Sigmoid colon (tissue), 7 donors: ENCODE measurements around the gene STAP2. TPM values are rescaled to one million over a fixed set of nuclear protein-coding genes. Genes with fewer than 3 reads are reported as not detected.
"Not testable (repeated sequence)": the region's sequence is repeated elsewhere in the genome, so short reads cannot be mapped to it uniquely, and the experiment has no call there.

Source experiments
- DNase-seq: peaks from one replicate; pipeline ENCODE4 v3.0.0-alpha.2; 2019
- H3K27ac ChIP-seq, 4 donors: fragments of 200-600 bp; sonication (generic); one replicate each; pipeline ENCODE4 v1.5.1; 2016 to 2019; ENCODE audit warnings: mild to moderate bottlenecking in 1 of 4
- H3K27me3 ChIP-seq, 3 donors: fragments of 200-600 bp; sonication (generic); one replicate each; pipeline ENCODE4 v1.5.1; 2019; ENCODE audit warnings: mild to moderate bottlenecking in 1 of 3
- H3K36me3 ChIP-seq, 4 donors: fragments of 200-600 bp; sonication (generic); one replicate each; pipeline ENCODE4 v1.5.1; 2016 to 2019
- H3K4me1 ChIP-seq, 4 donors: fragments of 200-600 bp; sonication (generic); one replicate each; pipeline ENCODE4 v1.5.1; 2017 to 2019
- H3K4me3 ChIP-seq, 4 donors: fragments of 200-600 bp; sonication (generic); one replicate each; pipeline ENCODE4 v1.5.1; 2017 to 2019; ENCODE audit warnings: mild to moderate bottlenecking in 2 of 4, moderate library complexity in 1 of 4
- H3K9me3 ChIP-seq, 4 donors: fragments of 200-600 bp in 3 of 4; sonication (generic) in 3 of 4; one replicate each; pipeline versions ENCODE4 v1.5.1 to v1.6.1; 2013 to 2019
- CTCF ChIP-seq, 4 experiments: fragments of 450-650 bp in 3 of 4; fragments of 200-600 bp in 1 of 4; IDR thresholded peaks; one replicate each; pipeline ENCODE4 v1.5.1; 2016 to 2019; ENCODE audit warnings: antibody characterized with exemption in 4 of 4, mild to moderate bottlenecking in 3 of 4, moderate library complexity in 2 of 4
- EP300 ChIP-seq, 4 donors: sonication (generic); formaldehyde crosslinking; IDR thresholded peaks; one replicate each; pipeline ENCODE4 v1.6.1; 2017; ENCODE audit warnings: antibody characterized with exemption in 4 of 4
- POLR2A ChIP-seq, 2 donors: fragments of 450-650 bp; IDR thresholded peaks; one replicate each; pipeline ENCODE4 v1.6.1; 2016; ENCODE audit warnings: antibody characterized with exemption in 2 of 2, mild to moderate bottlenecking in 2 of 2, moderate library complexity in 2 of 2
- POLR2AphosphoS5 ChIP-seq, 4 donors: sonication (generic); formaldehyde crosslinking; IDR thresholded peaks; one replicate each; pipeline ENCODE4 v1.6.1; 2017; ENCODE audit warnings: antibody characterized with exemption in 4 of 4
- WGBS, 2 donors: extraction: QIAGEN DNeasy Blood & Tissue Kit; methylation state at CpG; one replicate each; pipeline ENCODE4 v1.1.7; 2013; 5-methylcytosine and 5-hydroxymethylcytosine counted together
- intact Hi-C: fragments of 100-400 bp; cut with DNase I; formaldehyde crosslinking; loops from one replicate; pipeline ENCODE4 v1.15.1; 2023
- polyA plus RNA-seq, 3 donors: library from polyadenylated mRNA; stranded (reverse); fragments of 200-250 nt; gene quantifications; one replicate each; pipeline ENCODE4 v1.2.3, GENCODE V29; 2013
- total RNA-seq, 4 donors: library from RNA; depleted of rRNA; stranded (reverse); fragments of >200 nt; gene quantifications; one replicate each; pipeline ENCODE4 v1.1.0, GENCODE V29; 2016
- donor health status: healthy with polysubstance abuse.
- donor health status: Bipolar disorder and iron deficiency.
- donor health status: healthy.

The STAP2 gene
- total and polyA plus RNA-seq, 7 donors = 0.99 to 313 (median 5.5) TPM

- no peak overlapping the region for H3K4me3 ChIP-seq
- no peaks in the 10 kb centered on the region for H3K27me3 ChIP-seq
- intact Hi-C loops = no loop called here
- DNase-seq = no peak
- 96% methylated on average over 9 of the region's 9 CpGs for WGBS, 2 donors
- no peaks in the 10 kb centered on the region for H3K4me1 ChIP-seq
- TF ChIP-seq POLR2A (IDR thresholded peaks at IDR 0.05) (no peak), POLR2AphosphoS5 (IDR thresholded peaks at IDR 0.05) (no peak), EP300 (IDR thresholded peaks at IDR 0.05) (no peak), CTCF (IDR thresholded peaks at IDR 0.05) (no peak)
- no peaks in the 10 kb centered on the region for H3K9me3 ChIP-seq
- H3K36me3 ChIP-seq = peaks cover 0 to 34% (median 2%) of the 10 kb centered on the region in 4 donors
- no peak overlapping the region for H3K27ac ChIP-seq
Measured at GRCh38 chr19:4350726-4351125, 12.1 kb upstream of the STAP2 start.

GRCh38 chr19:4350111-4350510, 11.5 kb upstream of the STAP2 start:
- no peak for DNase-seq
- no peak overlapping the region for H3K4me3 ChIP-seq
- TF ChIP-seq POLR2AphosphoS5 (IDR thresholded peaks at IDR 0.05) (no peak), EP300 (IDR thresholded peaks at IDR 0.05) (no peak), CTCF (IDR thresholded peaks at IDR 0.05) (no peak), POLR2A (IDR thresholded peaks at IDR 0.05) (no peak)
- intact Hi-C loops = no loop called here
- no peaks in the 10 kb centered on the region for H3K4me1 ChIP-seq
- no peaks in the 10 kb centered on the region for H3K9me3 ChIP-seq
- no peaks in the 10 kb centered on the region for H3K27me3 ChIP-seq
- 88 to 96% methylated on average over 8 of the region's 8 CpGs for WGBS, 2 donors
- H3K36me3 ChIP-seq = peaks cover 0 to 36% (median 2%) of the 10 kb centered on the region in 4 donors
- no peak overlapping the region for H3K27ac ChIP-seq

GRCh38 chr19:4349225-4349624, 10.6 kb upstream of the STAP2 start:
- DNase-seq, intact Hi-C loops, H3K27me3 ChIP-seq, H3K27ac ChIP-seq, H3K4me3 ChIP-seq, H3K4me1 ChIP-seq, H3K9me3 ChIP-seq: not testable (repeated sequence)
- 93 to 97% methylated on average over 16 of the region's 16 CpGs for WGBS, 2 donors
- H3K36me3 ChIP-seq = peaks cover 0 to 34% (median 2%) of the 10 kb centered on the region in 4 donors

- no peaks in the 10 kb centered on the region for H3K27me3 ChIP-seq
- peaks cover 0 to 26% (median 2%) of the 10 kb centered on the region in 4 donors for H3K36me3 ChIP-seq
- H3K4me1 ChIP-seq = peaks cover 0 to 8% (median 7%) of the 10 kb centered on the region in 4 donors
- no peak overlapping the region for H3K4me3 ChIP-seq
- no peaks in the 10 kb centered on the region for H3K9me3 ChIP-seq
- no peak for DNase-seq
- TF ChIP-seq CTCF (IDR thresholded peaks at IDR 0.05) = no peak
- no peak for TF ChIP-seq POLR2AphosphoS5 (IDR thresholded peaks at IDR 0.05)
- no peak for TF ChIP-seq POLR2A (IDR thresholded peaks at IDR 0.05)
- no peak for TF ChIP-seq EP300 (IDR thresholded peaks at IDR 0.05)
- 67 to 83% methylated on average over 6 of the region's 6 CpGs for WGBS, 2 donors
- no peak overlapping the region for H3K27ac ChIP-seq
- intact Hi-C loops = no loop called here
Measured at GRCh38 chr19:4347521-4347920, 8.9 kb upstream of the STAP2 start.

- H3K4me3 ChIP-seq = no peak overlapping the region
- intact Hi-C loops = no loop called here
- TF ChIP-seq POLR2A (IDR thresholded peaks at IDR 0.05) (no peak), POLR2AphosphoS5 (IDR thresholded peaks at IDR 0.05) (no peak), CTCF (IDR thresholded peaks at IDR 0.05) (no peak), EP300 (IDR thresholded peaks at IDR 0.05) (no peak)
- H3K4me1 ChIP-seq = peaks cover 0 to 13% (median 12%) of the 10 kb centered on the region in 4 donors
- 95 to 96% methylated on average over 6 of the region's 6 CpGs for WGBS, 2 donors
- no peaks in the 10 kb centered on the region for H3K27me3 ChIP-seq
- no peak overlapping the region for H3K27ac ChIP-seq
- peaks cover 0 to 26% (median 2%) of the 10 kb centered on the region in 4 donors for H3K36me3 ChIP-seq
- no peak for DNase-seq
- H3K9me3 ChIP-seq = no peaks in the 10 kb centered on the region
Measured at GRCh38 chr19:4346020-4346383, 7.4 kb upstream of the STAP2 start.
